Daoy (cell line): ENCODE measurements around the gene GOLGA6L7. TPM values are rescaled to one million over a fixed set of nuclear protein-coding genes. Genes with fewer than 3 reads are reported as not detected.
"Not testable (repeated sequence)": the region's sequence is repeated elsewhere in the genome, so short reads cannot be mapped to it uniquely, and the experiment has no call there.

Experiments used
- DNase-seq: peaks from one replicate; pipeline ENCODE4 v3.0.0-alpha.2; 2015; ENCODE audit warnings: low read depth
- total RNA-seq: library from RNA; depleted of rRNA; stranded (reverse); fragments of >200 nt; shearing (Covaris generic); gene quantifications from 2 replicates; pipeline ENCODE4 v1.2.3, GENCODE V29; 2014

Gene GOLGA6L7
- total RNA-seq, 1 experiment from 2014 or later = not detected

DNA sequence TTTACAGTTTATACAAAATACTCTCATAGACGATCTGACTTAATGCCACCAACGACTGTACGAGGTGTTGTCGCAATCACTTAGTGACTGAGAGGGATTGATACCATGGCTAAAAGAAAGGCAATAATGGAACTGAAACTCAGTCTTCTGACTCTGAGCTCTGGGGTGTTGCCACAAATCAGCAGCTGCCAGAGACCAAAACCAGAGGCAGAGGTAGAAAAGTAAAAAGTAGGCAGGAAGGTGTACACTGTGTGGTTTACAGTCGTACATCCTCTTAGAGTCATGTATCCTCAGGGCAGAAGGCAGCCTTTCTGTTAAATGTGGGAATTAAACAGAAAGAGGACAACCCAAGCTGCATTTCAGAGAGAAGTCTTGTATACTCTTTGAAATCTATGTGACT, 1.2 kb downstream of the GOLGA6L7 start:
- DNase-seq = not testable (repeated sequence)

DNA sequence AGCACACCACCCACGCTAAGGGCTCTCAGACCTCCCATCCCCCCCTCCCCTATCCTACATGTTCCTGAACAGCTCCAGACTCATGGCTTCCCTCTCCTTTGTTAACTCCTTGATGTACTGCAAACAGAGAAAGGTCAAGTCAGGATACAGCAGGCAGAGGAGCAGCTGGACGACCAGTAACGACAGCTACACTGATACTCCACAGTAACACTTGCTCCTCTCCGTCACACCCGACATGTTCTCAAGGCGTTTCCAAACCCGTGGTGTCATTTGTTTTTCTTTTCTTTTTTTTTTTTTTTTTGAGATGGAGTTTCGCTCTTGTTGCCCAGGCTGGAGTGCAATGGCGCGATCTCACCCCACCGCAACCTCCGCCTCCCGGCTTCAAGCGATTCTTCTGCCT, 4.3 kb downstream of the GOLGA6L7 start:
- not testable (repeated sequence) for DNase-seq

DNA sequence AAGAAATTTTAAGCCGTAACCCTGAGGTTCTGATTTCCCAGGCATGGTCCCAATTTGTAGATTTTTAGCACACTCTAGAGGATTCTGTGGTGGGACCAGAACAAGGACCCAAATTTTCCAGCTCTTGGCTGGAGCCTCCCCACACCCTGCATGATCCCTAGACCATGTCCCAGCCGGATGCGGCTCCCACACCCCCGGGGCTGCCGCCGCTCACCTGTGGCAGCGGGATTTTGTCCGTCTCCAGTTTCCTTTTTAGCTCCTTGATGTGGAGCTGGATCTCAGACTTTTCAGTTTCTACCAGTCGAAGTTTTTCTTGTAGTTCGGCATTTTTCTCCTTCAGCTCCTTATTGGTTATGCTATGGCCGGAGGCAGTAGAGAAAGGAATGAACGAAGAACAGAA, 4.9 kb downstream of the GOLGA6L7 start:
- DNase-seq = not testable (repeated sequence)

DNA sequence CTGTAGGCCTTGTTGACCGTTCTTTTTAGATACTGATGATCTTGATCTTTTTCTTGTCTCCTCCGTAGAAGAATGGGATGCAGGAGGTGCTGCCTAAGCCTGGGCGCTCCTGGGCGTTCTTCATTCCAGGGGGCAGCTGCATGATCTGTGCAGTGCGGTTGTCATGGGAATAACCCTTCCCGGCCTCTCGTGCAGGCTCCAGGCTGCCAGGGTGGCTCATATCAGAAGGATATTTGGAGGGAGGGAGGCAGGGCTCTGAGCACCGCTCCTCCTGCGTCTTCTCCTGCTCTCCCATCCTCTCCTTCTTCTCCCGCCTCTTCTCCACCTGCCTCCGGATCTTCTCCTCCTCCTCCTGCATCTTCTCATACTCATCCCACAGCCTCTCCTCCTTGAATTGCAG, 6.2 kb downstream of the GOLGA6L7 start:
- DNase-seq = not testable (repeated sequence)

DNA sequence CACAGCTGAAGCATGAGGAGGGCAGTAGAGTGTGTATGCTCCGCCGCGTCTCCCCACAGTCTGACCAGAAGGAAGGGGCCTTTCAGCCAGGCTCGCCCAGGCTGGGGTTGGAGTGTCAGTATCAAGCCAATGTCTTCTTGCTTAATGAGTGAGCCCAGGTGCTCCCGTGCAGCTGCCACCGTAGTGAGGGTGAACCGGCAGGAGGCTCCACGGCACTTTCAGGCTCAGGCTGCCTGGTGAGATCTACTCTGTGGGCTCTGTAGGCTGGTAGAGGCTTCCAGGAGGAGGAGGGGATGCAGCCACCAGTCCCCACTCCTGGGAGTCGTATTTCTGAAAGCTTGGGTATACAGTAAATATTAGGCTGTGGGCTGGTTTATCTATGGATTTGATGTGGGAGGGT, 8.2 kb downstream of the GOLGA6L7 start:
- not testable (repeated sequence) for DNase-seq

DNA sequence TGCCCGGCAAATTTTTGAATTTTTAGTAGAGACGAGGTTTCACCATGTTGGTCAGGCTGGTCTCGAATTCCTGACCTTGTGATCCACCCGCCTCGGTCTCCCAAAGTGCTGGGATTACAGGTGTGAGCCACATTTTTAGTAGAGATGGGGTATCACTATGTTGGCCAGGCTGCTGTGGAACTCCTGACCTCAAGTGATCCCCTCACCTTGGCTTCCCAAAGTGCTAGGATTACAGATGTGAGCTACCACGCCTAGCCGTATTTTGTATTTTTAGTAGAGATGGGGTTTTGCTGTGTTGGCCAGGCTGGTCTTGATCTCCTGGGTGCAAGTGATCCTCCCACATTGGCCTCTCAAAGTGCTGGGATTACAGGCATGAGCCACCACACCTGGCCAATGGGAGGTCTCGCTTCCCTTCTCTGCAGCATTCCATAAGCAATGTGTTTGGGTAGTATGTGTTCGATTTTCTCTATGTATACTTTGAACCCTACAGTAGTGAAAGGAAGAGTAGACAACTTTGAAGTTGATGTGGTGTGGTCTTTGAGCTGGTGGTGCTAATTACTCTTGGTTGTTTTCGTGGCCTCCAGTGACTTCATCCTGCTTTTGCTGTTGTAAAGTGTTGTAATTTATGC, 13.4 kb downstream of the GOLGA6L7 start:
- not testable (repeated sequence) for DNase-seq

DNA sequence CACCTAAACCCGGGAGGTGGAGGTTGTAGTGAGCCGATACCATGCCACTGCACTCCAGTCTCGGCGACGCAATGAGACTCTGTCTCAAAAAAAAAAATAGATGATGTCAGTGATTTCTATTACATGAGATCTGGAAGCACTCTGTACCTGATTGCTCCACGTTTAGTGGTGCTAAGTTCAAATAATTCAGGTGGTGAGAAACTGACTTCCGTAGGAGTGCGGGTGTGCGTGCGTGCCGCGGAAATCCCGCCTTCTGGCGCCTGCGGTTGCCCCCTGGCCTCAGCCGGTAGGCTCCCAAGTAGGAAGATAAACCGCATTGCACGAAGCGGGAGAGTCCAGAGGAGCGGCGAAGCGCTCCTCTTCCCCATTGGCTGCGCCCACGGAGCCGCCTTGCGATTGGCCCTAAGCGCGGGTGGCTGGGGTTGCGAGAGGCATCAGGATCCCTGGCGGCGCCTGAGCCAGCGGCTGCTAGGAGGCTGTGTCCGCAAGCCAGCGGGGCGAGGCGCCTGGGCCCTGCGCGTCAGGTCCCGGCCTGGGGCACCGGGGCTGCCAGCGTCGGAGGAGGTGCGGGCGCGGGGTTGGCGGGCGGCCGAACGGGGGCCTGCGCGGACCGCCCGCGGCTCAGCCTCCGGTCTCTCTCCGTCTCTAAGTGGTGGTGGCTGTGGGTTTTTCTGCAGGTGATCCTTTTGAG, 16.4 kb downstream of the GOLGA6L7 start:
- DNase-seq = peak; percentile 95

DNA sequence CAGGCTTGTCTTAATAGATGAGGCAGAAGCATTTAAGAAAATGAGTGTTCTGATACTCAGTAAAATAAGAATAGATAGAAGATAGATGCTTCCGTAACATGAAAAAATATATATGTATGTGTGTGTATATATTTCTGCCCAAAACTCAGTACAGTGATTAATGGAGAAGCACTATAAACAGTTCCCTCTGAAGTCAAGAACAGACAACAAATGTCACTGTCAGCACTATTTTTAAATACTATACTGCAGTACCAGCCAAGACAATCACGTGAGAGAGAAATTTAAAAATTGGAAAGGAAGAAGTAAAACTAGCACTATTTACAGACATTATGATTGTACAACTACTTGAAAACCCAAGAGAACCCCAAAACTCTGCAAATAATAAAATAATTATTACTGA, 27.0 kb downstream of the GOLGA6L7 start:
- DNase-seq = not testable (repeated sequence)

DNA sequence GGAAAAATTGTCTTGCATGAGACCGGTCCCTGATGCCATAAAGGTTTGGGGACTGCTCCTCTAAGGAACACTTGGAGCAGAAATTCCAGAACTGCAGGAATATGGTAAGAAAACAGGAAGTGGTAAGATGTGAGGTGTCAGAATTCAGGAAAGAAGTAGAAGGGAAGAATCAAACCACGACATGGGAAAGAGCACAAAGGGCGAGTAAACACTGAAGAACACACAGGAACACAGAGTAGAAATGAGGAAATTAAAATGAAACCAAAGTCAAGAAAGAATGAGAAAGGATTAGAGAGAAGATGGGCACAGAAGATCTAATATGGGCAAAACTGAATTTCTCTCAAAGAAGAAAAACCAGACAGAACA, 28.5 kb downstream of the GOLGA6L7 start:
- not testable (repeated sequence) for DNase-seq

DNA sequence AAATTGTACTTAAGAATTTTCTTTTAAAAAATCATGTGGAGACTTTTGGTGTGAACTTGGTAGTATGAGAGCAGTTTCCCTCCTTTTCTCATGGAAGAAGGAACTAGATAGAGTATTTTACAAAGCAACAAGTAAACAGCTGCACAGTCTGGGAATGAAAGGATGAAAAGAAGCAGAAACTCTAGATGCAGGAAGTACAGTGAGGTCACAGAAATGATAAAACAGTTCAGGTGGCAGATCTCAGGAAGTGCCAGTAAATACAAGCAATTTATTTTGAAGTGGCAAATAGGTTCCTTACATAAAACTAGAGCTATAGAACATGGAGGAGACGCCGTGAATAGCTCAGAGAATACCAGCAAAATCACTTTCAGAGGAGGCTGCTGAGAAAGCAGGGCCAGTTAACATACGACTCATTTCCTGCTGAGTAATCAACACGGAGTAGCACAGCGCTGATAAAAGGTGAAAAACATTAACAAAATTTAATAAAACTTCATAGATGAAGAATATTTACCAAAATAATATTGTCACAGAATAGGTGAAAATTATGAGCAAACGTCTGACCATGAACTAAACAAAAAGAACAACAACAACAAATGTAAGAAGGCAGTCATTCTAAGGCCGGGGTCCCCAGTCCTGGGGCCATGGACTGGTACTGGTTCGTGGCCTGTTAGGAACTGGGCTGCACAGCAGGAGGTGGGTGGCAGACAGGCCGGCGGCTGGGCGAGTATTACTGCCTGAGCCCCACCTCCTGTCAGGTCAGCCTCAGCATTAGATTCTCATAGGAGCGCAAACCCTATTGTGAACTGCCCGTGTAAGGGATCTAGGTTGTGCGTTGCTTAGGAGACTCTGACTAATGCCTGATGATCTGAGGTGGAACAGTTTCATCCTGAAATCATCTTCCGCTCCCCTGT, 29.2 kb downstream of the GOLGA6L7 start:
- peak; percentile 36 for DNase-seq

DNA sequence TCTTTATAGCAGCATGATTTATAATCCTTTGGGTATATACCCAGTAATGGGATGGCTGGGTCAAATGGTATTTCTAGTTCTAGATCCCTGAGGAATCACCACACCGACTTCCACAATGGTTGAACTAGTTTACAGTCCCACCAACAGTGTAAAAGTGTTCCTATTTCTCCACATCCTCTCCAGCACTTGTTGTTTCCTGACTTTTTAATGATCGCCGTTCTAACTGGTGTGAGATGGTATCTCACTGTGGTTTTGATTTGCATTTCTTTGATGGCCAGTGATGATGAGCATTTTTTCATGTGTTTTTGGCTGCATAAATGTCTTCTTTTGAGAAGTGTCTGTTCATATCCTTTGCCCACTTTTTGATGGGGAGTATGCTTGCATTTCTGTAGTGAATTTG, 30.3 kb downstream of the GOLGA6L7 start:
- not testable (repeated sequence) for DNase-seq

DNA sequence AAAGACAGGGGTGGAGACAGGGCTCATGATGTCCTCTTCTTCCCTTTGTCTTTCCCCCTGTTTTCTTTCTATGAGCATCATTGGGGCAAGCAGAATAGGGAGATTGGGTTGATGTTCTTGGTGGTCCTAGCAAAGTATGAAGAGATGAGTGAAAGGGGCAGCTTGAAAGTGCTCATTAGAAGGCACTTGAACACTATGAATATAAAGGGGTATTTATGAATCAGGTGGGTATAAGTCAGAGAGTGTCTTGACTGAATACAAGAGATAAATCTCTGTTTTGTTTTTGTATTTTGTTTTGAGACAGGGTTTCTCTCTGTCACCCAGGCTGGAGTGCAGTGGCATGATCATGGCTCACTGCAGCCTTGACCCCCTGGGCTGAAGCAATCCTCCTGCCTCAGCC, 34.4 kb downstream of the GOLGA6L7 start:
- DNase-seq = not testable (repeated sequence)

DNA sequence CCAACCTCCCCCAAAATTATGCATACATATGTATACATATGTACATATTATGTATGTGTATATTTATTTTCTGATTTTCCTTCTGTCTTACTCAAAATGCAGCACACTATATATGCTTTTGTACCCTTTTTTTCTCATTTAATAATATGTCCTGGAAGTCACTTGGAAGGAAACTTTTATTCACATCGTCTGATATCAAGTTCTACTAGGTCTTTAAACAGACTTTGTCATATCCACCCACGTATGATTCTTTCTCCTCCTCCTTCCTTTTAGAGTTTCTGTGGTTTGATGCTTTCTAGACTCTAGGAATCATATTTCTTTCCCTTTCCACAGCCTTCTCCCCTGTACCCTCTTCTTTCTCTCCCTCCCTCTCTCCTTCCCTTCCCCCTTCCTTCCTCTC, 35.1 kb downstream of the GOLGA6L7 start:
- DNase-seq = not testable (repeated sequence)

DNA sequence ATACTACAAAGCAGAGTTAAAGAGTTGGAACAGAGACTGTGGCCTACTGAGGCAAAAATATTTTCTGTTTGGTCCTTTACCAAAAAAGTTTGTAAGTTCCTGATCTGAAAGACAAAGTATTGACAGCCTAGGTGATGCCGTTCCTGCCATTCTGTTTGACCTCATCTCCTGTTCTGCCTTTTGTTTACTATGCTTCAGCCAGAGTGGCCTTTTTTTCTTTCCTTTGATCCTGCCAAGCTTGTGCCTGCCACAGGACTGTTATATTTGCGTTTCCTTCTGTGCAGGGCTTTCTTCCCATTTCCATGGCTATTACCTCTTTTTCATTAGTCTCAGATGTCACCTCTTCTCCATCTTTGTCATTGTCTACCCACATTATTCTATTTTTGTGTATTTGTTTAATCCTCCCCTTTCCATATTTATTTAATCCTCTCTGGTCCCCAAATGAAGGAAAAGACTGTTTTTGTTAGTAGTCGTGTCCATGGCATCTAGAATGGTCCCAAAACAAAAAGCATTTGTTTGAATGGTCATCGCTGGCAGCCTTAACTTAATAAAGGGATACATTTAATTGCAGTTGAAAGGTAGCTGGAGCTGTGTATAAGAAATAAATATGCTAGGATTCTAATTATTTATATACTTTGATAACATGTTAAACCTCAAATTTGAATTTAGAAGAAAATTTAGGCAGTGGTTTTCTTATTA, 36.4 kb downstream of the GOLGA6L7 start:
- DNase-seq = not testable (repeated sequence)

DNA sequence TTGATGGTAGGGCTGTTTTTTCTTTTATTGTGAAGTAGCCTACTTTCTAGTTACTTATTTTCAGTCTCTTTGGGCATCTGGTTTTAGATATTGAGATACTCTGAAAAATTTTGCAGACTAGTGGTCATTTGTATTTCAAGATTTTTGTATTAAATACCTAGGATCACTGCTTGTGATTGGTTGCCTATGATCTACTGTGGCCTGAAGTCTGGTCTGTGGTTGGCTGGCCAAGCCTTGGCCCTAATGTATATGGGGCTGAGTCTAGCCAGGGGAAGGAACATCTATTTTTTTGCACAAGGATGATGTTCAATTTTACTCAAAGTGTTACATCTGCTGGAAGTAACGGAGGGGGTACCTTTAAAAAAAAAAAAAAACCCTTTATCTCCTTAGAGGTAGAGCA, 38.0 kb downstream of the GOLGA6L7 start:
- DNase-seq = not testable (repeated sequence)

DNA sequence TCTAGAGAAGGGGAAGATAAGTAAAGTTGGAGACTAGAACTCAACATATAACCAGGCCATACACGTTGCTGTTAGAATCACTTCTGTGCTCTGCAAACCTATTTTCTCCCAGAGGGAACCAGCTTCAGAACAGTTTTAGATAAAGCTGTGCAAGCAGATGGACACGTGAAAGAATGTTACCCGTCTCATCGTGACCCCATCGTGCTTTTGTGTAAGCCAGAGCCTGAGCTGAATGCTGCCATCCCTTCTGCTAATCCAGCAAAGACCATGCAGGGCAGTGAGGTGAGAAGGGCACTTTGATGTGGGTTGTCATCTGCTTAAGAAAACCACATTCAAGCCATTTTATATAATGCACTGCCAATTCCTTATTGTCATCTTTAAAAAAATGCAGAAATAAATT, 40.3 kb downstream of the GOLGA6L7 start:
- not testable (repeated sequence) for DNase-seq

DNA sequence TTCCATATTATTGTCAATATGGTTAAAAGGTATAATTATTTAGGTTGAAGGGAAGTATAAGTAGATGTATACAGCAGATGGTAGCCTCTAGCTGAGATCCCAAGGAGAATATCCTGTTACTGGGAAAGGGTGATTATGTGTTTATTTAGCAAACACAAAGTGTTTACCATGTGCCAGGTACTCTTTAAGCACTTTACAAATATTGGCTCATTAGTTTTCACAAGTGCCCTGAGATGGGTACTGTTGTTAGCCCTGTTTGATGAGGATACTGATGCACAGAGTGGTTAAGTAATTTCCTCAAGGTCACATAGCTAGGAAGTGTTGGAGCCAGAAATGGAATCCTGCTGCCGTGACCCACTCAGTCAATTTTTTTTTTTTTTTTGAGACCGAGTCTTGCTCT, 48.1 kb downstream of the GOLGA6L7 start:
- not testable (repeated sequence) for DNase-seq

DNA sequence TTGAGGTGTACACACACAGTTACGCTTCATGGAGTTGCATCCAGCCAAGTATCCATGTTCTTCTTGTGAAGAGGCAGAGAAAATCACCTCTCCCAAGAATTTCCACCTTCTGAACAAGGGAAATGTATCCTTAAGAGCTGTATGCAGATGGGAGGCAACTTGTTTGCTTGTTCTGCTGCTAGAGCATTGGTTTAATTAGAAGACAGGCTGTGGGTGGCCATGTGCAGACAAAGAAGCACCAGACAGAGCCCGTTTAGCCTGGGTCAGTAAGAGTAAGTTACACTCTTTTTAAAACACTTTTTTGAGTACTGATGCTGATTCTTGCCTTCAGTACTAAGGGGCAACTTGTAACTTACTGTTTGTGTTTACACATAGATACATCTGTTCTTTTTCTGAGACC, 50.2 kb downstream of the GOLGA6L7 start:
- DNase-seq = not testable (repeated sequence)

DNA sequence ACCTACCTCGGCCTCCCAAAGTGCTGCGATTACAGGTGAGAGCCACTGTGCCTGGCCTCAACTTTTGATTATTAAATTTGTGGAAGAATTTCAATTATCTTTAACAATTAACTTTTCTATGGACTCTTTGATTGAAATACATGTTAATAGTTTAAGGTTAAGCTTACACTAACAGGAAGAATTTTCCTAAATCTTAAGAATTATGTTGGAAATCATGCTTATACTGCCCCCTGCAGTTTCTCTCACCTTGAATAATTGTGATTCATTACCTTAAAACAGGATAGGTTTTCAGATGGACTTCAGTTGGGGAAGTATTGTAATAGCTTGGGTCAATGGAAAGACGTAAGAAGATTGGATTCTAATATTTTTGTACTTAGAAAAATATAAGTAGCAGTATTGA, 54.2 kb downstream of the GOLGA6L7 start:
- not testable (repeated sequence) for DNase-seq
